H1 (cell line): ENCODE data around the gene CRTC3.

ENCODE experiments used
- HDAC6 ChIP-seq: IDR thresholded peaks from one replicate; pipeline ENCODE4 v1.7.1; 2012; ENCODE audit warnings: low read depth, mild to moderate bottlenecking, inconsistent platforms, low read length, moderate library complexity
- JUN ChIP-seq: IDR thresholded peaks from 2 replicates; pipeline ENCODE4 v1.6.1; 2011; ENCODE audit warnings: low read depth, mild to moderate bottlenecking, improper control_type of control experiment, low read length
- KDM1A ChIP-seq: fragments of 200-600, 300-600 bp; sonication (generic); IDR thresholded peaks from 2 replicates; pipeline ENCODE4 v1.7.1; 2016; ENCODE audit warnings: mild to moderate bottlenecking, low read length, borderline replicate concordance
- SRF ChIP-seq: IDR thresholded peaks from 2 replicates; pipeline ENCODE4 v1.6.1; 2011; ENCODE audit warnings: mild to moderate bottlenecking, low read depth, low read length, moderate library complexity
- TF ChIP-seq, protein P1 (sequence below): fragments of 300-600 bp; sonication (generic); IDR thresholded peaks from 2 replicates; pipeline ENCODE4 v1.7.1; 2012; ENCODE audit warnings: low read length, moderate library complexity, mild to moderate bottlenecking, inconsistent platforms; ENCODE audit not compliant: insufficient replicate concordance

DNA sequence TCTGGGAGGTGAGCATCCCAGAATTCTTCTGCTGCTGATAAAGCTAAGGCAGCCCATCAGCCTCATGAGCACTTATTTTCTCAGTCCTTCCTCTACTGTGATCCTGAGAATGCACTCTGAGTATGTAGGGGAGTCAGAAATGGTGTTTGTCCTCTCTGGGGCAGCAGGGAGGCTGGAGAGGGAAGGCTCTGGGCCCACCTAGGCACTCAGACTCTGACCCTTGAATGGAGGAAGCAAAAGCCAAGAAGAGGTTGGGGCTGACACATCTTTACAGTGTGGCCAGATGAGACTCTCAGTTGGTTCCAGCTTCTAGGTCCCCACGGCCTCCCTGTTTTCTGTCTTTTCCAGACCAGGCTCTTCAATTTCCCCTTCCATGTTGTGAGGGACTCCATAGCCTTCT, 151.3 kb downstream of the CRTC3 start:
- TF ChIP-seq KDM1A (no peak), HDAC6 (no peak), SRF (no peak), JUN (no peak)
- TF ChIP-seq, protein P1, sequence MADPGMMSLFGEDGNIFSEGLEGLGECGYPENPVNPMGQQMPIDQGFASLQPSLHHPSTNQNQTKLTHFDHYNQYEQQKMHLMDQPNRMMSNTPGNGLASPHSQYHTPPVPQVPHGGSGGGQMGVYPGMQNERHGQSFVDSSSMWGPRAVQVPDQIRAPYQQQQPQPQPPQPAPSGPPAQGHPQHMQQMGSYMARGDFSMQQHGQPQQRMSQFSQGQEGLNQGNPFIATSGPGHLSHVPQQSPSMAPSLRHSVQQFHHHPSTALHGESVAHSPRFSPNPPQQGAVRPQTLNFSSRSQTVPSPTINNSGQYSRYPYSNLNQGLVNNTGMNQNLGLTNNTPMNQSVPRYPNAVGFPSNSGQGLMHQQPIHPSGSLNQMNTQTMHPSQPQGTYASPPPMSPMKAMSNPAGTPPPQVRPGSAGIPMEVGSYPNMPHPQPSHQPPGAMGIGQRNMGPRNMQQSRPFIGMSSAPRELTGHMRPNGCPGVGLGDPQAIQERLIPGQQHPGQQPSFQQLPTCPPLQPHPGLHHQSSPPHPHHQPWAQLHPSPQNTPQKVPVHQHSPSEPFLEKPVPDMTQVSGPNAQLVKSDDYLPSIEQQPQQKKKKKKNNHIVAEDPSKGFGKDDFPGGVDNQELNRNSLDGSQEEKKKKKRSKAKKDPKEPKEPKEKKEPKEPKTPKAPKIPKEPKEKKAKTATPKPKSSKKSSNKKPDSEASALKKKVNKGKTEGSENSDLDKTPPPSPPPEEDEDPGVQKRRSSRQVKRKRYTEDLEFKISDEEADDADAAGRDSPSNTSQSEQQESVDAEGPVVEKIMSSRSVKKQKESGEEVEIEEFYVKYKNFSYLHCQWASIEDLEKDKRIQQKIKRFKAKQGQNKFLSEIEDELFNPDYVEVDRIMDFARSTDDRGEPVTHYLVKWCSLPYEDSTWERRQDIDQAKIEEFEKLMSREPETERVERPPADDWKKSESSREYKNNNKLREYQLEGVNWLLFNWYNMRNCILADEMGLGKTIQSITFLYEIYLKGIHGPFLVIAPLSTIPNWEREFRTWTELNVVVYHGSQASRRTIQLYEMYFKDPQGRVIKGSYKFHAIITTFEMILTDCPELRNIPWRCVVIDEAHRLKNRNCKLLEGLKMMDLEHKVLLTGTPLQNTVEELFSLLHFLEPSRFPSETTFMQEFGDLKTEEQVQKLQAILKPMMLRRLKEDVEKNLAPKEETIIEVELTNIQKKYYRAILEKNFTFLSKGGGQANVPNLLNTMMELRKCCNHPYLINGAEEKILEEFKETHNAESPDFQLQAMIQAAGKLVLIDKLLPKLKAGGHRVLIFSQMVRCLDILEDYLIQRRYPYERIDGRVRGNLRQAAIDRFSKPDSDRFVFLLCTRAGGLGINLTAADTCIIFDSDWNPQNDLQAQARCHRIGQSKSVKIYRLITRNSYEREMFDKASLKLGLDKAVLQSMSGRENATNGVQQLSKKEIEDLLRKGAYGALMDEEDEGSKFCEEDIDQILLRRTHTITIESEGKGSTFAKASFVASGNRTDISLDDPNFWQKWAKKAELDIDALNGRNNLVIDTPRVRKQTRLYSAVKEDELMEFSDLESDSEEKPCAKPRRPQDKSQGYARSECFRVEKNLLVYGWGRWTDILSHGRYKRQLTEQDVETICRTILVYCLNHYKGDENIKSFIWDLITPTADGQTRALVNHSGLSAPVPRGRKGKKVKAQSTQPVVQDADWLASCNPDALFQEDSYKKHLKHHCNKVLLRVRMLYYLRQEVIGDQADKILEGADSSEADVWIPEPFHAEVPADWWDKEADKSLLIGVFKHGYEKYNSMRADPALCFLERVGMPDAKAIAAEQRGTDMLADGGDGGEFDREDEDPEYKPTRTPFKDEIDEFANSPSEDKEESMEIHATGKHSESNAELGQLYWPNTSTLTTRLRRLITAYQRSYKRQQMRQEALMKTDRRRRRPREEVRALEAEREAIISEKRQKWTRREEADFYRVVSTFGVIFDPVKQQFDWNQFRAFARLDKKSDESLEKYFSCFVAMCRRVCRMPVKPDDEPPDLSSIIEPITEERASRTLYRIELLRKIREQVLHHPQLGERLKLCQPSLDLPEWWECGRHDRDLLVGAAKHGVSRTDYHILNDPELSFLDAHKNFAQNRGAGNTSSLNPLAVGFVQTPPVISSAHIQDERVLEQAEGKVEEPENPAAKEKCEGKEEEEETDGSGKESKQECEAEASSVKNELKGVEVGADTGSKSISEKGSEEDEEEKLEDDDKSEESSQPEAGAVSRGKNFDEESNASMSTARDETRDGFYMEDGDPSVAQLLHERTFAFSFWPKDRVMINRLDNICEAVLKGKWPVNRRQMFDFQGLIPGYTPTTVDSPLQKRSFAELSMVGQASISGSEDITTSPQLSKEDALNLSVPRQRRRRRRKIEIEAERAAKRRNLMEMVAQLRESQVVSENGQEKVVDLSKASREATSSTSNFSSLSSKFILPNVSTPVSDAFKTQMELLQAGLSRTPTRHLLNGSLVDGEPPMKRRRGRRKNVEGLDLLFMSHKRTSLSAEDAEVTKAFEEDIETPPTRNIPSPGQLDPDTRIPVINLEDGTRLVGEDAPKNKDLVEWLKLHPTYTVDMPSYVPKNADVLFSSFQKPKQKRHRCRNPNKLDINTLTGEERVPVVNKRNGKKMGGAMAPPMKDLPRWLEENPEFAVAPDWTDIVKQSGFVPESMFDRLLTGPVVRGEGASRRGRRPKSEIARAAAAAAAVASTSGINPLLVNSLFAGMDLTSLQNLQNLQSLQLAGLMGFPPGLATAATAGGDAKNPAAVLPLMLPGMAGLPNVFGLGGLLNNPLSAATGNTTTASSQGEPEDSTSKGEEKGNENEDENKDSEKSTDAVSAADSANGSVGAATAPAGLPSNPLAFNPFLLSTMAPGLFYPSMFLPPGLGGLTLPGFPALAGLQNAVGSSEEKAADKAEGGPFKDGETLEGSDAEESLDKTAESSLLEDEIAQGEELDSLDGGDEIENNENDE, result no peak
